GOT3 (cell line): ENCODE measurements around the gene SEC61B.
"Not testable (repeated sequence)": the region's sequence is repeated elsewhere in the genome, so short reads cannot be mapped to it uniquely, and the experiment has no call there.

Experiments used
- DNase-seq: peaks from one replicate; lab custom pipeline; 2025; ENCODE audit warnings: mixed read lengths; lab: John Stamatoyannopoulos, UW

The SEC61B gene

GRCh38 chr9:99192786-99193465 lies 29.2 kb upstream of the SEC61B start:
- no peak for DNase-seq

GRCh38 chr9:99193466-99193821 lies 28.6 kb upstream of the SEC61B start:
- DNase-seq: no peak

- DNase-seq: not testable (repeated sequence)
Measured at GRCh38 chr9:99196484-99196883, 25.6 kb upstream of the SEC61B start.

GRCh38 chr9:99197124-99197630 lies 24.9 kb upstream of the SEC61B start:
- no peak for DNase-seq

- no peak for DNase-seq
Measured at GRCh38 chr9:99197987-99198386, 24.1 kb upstream of the SEC61B start.

GRCh38 chr9:99199938-99200539 lies 22.0 kb upstream of the SEC61B start:
- no peak for DNase-seq

- DNase-seq: no peak
Measured at GRCh38 chr9:99201603-99202002, 20.5 kb upstream of the SEC61B start.

- no peak for DNase-seq
Measured at GRCh38 chr9:99210572-99210971, 11.5 kb upstream of the SEC61B start.

- no peak for DNase-seq
Measured at GRCh38 chr9:99211746-99212145, 10.3 kb upstream of the SEC61B start.

GRCh38 chr9:99213197-99213596 lies 8.9 kb upstream of the SEC61B start:
- no peak for DNase-seq

- no peak for DNase-seq
Measured at GRCh38 chr9:99216073-99216472, 6.0 kb upstream of the SEC61B start.

GRCh38 chr9:99220011-99220410 lies 2.1 kb upstream of the SEC61B start:
- DNase-seq: no peak

GRCh38 chr9:99221266-99221620 lies 839 bp upstream of the SEC61B start:
- no peak for DNase-seq

GRCh38 chr9:99222416-99223270 lies 561 bp downstream of the SEC61B start:
- DNase-seq: no peak

GRCh38 chr9:99224445-99224844 lies 2.4 kb downstream of the SEC61B start:
- no peak for DNase-seq

- DNase-seq: no peak
Measured at GRCh38 chr9:99226054-99226453, 4.0 kb downstream of the SEC61B start.

- DNase-seq: no peak
Measured at GRCh38 chr9:99230206-99230605, 8.1 kb downstream of the SEC61B start.

GRCh38 chr9:99231711-99232110 lies 9.6 kb downstream of the SEC61B start:
- DNase-seq: no peak

- DNase-seq: no peak
Measured at GRCh38 chr9:99234618-99235017, 12.5 kb downstream of the SEC61B start.

- DNase-seq: no peak
Measured at GRCh38 chr9:99235069-99235468, 13.0 kb downstream of the SEC61B start.

GRCh38 chr9:99235926-99236634 lies 14.0 kb downstream of the SEC61B start:
- DNase-seq: no peak

- no peak for DNase-seq
Measured at GRCh38 chr9:99237356-99237755, 15.3 kb downstream of the SEC61B start.
